GM19452 (cell line): ENCODE data around the gene FAM110A.
A peak's percentile ranks its signal among the peaks of the same experiment; 100 is the strongest.
"Not testable (repeated sequence)": the region's sequence is repeated elsewhere in the genome, so short reads cannot be mapped to it uniquely, and the experiment has no call there.

Experiments used
- ATAC-seq: cut with Tn5 transposase; IDR thresholded peaks from one replicate; pipeline ENCODE4 v1.9.1; 2021; ENCODE audit not compliant: unreplicated experiment

The FAM110A gene

DNA sequence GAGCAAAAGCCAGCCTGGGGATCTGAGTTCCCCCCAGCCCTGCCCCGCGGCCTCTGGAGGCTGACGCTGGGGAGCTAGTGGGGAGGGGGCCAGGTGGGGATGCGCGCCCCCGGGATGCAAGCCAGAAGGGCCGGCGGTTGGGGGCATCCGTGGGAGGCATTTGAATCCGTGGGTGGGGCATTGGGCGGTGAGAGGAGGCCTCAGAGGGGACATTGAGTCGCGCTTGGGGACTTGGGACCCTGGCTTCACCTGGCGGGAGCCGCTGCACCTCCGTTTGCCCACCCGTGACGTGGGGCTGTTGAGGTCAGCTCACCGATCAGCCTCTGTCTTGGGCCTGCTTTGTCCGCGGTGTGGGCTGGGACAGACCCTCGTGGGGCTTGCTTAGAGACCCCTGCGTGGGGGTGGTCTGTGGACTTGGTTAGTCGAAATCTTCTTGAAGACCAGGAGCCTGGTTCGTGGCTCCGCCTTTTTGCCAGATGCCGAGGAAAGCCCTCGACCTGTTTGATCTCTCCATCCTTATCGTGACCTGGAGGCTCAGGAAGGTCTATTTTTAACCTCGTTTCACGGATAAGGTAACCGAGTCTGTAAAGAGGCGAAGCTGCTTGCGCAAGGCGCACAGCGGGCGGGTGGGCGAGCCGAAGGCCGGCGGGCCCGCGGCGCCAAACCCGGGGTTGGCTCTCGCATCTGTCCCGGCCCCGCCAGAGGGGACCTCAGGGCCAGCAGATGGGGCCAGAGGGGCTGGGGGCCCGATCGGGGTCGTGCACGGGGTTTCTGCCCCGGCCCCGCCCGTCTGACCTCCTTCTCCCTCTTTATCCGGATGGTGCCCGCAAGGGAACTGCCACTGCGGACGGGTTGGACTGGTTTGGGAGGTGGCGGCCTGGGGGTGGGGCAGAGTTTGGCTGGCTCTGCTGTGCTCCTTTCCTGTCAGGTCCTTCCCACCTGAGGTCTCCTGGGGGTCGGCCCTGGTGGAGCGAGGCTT lies 8.3 kb downstream of the FAM110A start:
- no peak for ATAC-seq

DNA sequence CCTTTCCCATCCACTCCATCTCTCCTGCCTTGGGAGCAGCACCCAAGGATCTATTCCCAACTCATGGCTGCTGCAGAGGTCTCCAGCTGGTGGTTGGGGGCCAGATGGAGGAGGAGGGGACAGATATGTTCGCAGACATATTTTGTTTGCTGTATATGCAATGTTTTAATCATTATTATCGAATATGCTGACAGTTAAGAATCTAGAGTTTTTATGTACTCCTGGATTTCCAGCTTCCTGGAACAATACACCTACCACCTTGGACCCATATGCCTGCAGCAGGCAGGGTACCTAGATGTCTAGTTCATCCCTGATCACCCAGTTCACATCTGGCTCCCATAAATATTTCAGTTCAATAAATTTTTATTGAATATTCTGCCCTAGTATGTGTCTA lies 9.0 kb downstream of the FAM110A start:
- ATAC-seq, result no peak

- no peak for ATAC-seq
These were observed 10.4 kb downstream of the FAM110A start for GRCh38 chr20:843912-844311.

DNA sequence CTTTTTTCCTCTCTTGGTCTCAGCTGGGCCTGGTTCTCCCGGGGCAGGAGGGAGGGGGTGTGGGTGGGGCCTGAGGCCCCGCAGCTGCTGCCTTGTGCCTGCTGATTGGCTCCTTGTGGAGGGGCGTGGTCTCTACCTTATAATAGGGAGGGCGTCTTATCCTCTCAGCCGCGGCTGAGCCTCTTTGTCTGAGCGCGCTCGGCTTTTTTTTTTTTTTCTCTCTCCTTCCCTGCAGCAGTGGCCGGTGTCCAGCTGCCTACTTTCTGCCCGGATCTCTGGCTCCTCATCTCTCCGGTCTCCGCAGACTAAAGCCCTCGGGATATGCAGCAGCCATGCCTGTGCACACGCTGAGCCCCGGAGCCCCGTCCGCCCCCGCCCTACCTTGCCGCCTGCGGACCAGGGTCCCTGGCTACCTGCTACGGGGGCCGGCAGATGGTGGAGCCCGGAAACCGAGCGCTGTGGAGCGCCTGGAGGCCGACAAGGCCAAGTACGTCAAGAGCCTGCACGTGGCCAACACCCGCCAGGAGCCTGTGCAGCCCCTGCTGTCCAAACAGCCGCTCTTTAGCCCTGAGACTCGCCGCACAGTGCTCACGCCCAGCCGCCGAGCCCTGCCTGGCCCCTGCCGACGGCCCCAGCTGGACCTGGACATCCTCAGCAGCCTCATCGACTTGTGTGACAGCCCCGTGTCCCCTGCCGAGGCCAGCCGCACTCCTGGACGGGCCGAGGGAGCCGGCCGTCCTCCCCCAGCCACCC lies 11.1 kb downstream of the FAM110A start:
- peak; percentile 94 for ATAC-seq

- no peak for ATAC-seq
These were observed 11.8 kb downstream of the FAM110A start for GRCh38 chr20:845226-845868.

- ATAC-seq, result no peak
These were observed 12.7 kb downstream of the FAM110A start for GRCh38 chr20:845941-846893.

DNA sequence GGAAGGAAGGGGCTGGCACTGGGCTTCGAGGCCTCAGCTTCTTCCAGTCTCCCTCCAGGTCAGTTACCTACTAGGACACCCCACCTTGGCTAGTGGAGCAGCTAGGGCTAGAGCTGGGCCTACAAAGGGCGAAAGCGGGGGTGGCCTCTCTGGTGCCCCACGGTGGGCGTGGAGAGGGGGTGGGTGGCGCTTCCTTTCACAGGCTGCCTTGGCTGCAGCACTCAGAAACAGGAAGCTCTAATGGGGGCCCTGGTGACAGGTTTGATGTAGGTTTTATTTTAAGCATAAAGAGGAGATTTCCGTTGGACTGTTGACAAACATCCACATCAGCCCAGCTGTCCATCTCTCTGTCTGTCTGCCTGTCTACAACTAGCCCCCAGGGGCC lies 13.4 kb downstream of the FAM110A start:
- ATAC-seq, result no peak

DNA sequence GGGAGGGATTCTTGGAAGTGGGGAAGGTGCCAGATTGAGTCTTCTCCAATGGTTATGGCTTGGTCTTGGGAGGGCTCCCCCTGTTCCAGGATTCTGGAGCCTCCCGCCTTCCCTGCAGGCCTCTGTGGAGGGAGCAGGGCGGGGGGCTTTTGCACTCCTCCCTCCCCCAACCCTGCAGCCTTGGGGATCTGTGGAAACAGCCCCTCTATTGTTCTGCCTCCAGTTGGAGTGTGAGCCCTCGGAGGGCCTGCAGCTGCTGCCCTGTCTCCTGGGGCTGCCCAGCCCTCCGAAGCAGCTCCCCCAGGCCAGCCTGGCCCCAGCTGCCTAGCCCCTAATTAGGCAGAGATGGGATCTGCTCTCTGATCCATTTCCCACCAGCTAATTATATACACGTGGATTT lies 14.7 kb downstream of the FAM110A start:
- no peak for ATAC-seq

- not testable (repeated sequence) for ATAC-seq
These were observed 15.2 kb downstream of the FAM110A start for GRCh38 chr20:848731-849130.

DNA sequence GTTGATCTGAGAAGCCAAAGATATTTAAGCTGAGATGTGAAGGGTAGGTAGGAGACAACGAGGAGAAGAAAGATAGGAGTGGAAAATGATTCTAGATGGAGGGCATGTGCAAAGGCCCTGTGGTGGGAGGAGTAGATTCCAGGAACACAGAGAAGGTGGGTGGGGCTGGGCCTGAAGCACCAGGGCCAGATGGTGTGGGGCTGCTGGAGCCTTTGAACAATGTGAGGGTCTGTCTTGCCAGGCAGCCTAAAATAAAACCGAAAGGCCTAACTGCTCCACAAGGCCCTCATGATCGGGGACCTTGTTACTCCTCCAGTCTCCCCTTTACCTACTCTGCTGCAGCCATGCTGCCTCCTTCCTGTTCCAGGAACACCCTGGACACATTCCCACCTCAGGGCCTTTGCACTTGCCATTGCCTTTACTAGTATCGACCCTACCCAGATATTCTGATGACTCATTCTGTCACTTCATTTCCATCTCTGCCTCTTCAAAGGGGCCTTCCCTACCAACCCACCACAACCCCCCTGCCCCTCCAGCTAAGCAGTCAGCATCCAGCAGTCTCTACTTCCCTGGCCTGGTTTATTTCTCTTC lies 20.0 kb downstream of the FAM110A start:
- ATAC-seq, result no peak

GRCh38 chr20:854601-855000 lies 21.1 kb downstream of the FAM110A start:
- no peak for ATAC-seq

GRCh38 chr20:855466-856360 lies 22.2 kb downstream of the FAM110A start:
- no peak for ATAC-seq

DNA sequence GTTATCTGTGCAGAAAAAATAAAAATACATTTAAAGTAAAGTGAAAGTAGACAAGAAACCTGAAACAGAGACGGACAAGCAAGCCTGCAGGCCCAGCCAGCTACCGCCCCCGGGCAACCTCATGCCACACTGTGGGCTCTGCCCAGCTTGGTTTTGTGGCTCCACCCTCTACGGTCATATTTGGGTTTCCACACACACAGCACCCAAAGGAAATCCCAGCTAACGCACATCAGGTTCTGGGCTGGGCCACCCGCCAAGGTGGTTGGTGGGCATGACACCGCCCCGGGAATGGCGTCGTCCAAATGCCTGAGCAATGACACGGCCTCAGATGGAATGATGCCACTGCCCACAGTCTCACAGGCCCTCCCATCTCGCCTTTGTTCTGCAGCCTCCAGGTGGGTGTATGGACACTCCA lies 22.9 kb downstream of the FAM110A start:
- no peak for ATAC-seq

GRCh38 chr20:858011-858410 lies 24.5 kb downstream of the FAM110A start:
- ATAC-seq, result no peak

- no peak for ATAC-seq
These were observed 26.3 kb downstream of the FAM110A start for GRCh38 chr20:859751-860231.

- ATAC-seq, result no peak
These were observed 27.4 kb downstream of the FAM110A start for GRCh38 chr20:860891-861290.

- no peak for ATAC-seq
These were observed 31.9 kb downstream of the FAM110A start for GRCh38 chr20:865440-865839.

DNA sequence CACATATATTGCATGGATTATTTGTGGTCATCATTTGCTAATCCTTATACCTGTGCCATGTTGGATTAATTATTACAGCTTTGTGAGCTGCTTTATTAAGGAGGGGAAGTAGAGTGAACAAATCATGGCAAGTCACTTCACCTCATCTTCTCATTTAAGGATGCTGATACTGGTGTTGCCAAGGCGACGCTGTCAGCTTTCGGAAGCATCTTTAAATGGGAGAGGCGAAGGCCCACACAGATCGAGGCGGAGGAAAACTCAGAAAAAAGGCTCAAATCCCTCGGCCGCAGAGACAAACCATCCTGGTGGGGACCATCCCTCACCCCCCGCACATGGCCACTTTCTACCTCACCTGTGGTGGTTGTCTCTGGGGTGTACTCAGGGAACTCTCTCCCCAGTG lies 34.8 kb downstream of the FAM110A start:
- ATAC-seq, result no peak

GRCh38 chr20:869606-870005 lies 36.1 kb downstream of the FAM110A start:
- no peak for ATAC-seq
